Endothelial cell of umbilical vein (primary cell): ENCODE results near the gene STAT5B. TPM values are rescaled to one million over a fixed set of nuclear protein-coding genes. Genes with fewer than 3 reads are reported as not detected.

Source experiments
- BruUV-seq: library from RNA; stranded (reverse); fragments of 400-500 nt; replicated peaks from 2 replicates; lab custom pipeline; 2021; lab: Mats Ljungman, UMichigan
- CTCF ChIA-PET: fragments of 300-600, 350-600 bp; sonication (Branson Sonifier 250); formaldehyde crosslinking; loops from one replicate; lab custom pipeline; 2021; ENCODE audit warnings: antibody characterized with exemption, inconsistent platforms; lab: Charles Lee
- POLR2A ChIA-PET: fragments of 300-600, 350-600 bp; sonication (Branson Sonifier 250); formaldehyde crosslinking; loops from one replicate; lab custom pipeline; 2021; ENCODE audit warnings: antibody characterized with exemption, inconsistent platforms; lab: Charles Lee
- DNase-seq: peaks from one replicate; pipeline ENCODE4 v3.0.0-alpha.2; 2011; ENCODE audit warnings: low read depth, low spot score
- FAIRE-seq: peaks from 2 replicates; lab custom pipeline; 2011; peaks lifted over from hg19 to GRCh38; lab: Jason Lieb, UNC
- H2AFZ ChIP-seq: 2 replicates; pipeline ENCODE4 v1.6.0; 2012; ENCODE audit warnings: low read depth, low read length, control low read depth, inconsistent platforms
- H3K27ac ChIP-seq: 2 replicates; pipeline ENCODE4 v1.5.1; 2011; ENCODE audit warnings: low read depth, mild to moderate bottlenecking, control low read depth, low read length, moderate library complexity; ENCODE audit not compliant: insufficient read depth
- H3K27me3 ChIP-seq, 2 experiments: 2 replicates each; pipeline versions ENCODE4 v1.6.0 to v1.6.1; 2011; ENCODE audit warnings: low read length in 2 of 2, mixed read lengths in 1 of 2; ENCODE audit not compliant: control insufficient read depth in 2 of 2, insufficient read depth in 2 of 2
- H3K36me3 ChIP-seq, 2 experiments: 2 replicates in 1 of 2; 3 replicates in 1 of 2; pipeline ENCODE4 v1.5.1; 2011; ENCODE audit warnings: low read length in 2 of 2, mild to moderate bottlenecking in 1 of 2, moderate library complexity in 1 of 2; ENCODE audit not compliant: control insufficient read depth in 2 of 2, insufficient read depth in 2 of 2; ENCODE audit errors: extremely low read depth in 1 of 2
- H3K4me1 ChIP-seq: 3 replicates; pipeline ENCODE4 v1.5.1; 2011; ENCODE audit warnings: mild to moderate bottlenecking, low read length; ENCODE audit not compliant: control insufficient read depth, insufficient read depth; ENCODE audit errors: extremely low read depth
- H3K4me2 ChIP-seq: 2 replicates; pipeline ENCODE4 v1.6.1; 2011; ENCODE audit warnings: low read length, control low read depth, mixed read lengths; ENCODE audit not compliant: insufficient read depth
- H3K4me3 ChIP-seq, 3 experiments: fragments of 200-600 bp in 1 of 3; sonication (generic), shearing (Covaris generic) in 1 of 3; replicated peaks in 1 of 3; 2 replicates each; pipeline ENCODE4 v1.5.1; 2011 to 2016; ENCODE audit warnings: control low read depth in 3 of 3, low read length in 3 of 3, mild to moderate bottlenecking in 2 of 3, inconsistent platforms in 1 of 3, low read depth in 1 of 3, moderate library complexity in 1 of 3; ENCODE audit not compliant: insufficient read depth in 1 of 3
- H3K79me2 ChIP-seq: 2 replicates; pipeline ENCODE4 v1.6.0; 2012; ENCODE audit warnings: low read length, inconsistent platforms; ENCODE audit not compliant: control insufficient read depth, insufficient read depth
- H3K9ac ChIP-seq: replicated peaks from 2 replicates; pipeline ENCODE3; 2011; ENCODE audit warnings: low read length, control low read depth; ENCODE audit not compliant: insufficient read depth; ENCODE audit errors: extremely low read depth
- H3K9me1 ChIP-seq: replicated peaks from 3 replicates; pipeline ENCODE4 v1.6.0; 2011; ENCODE audit warnings: mild to moderate bottlenecking, low read length; ENCODE audit not compliant: control insufficient read depth, insufficient read depth; ENCODE audit errors: extremely low read depth
- H3K9me3 ChIP-seq: replicated peaks from 2 replicates; pipeline ENCODE4 v1.5.1; 2012; ENCODE audit warnings: low read length, inconsistent platforms; ENCODE audit not compliant: control insufficient read depth, insufficient read depth
- H4K20me1 ChIP-seq: replicated peaks from 2 replicates; pipeline ENCODE3; 2011; ENCODE audit warnings: mild to moderate bottlenecking, low read length; ENCODE audit not compliant: control insufficient read depth, insufficient read depth; ENCODE audit errors: extremely low read depth
- CTCF ChIP-seq, 2 donors: IDR thresholded peaks; 1 replicate in 1 of 2; 2 replicates in 1 of 2; pipeline ENCODE4 v1.5.1; 2011; ENCODE audit warnings: low read length in 2 of 2, mild to moderate bottlenecking in 2 of 2, moderate library complexity in 2 of 2, control low read depth in 1 of 2, inconsistent platforms in 1 of 2, low read depth in 1 of 2; ENCODE audit not compliant: insufficient read depth in 1 of 2; ENCODE audit errors: extremely low read depth in 1 of 2
- EZH2 ChIP-seq: IDR thresholded peaks from 2 replicates; pipeline ENCODE4 v1.6.1; 2012; ENCODE audit warnings: borderline replicate concordance, low read depth, mild to moderate bottlenecking, moderate library complexity, low read length, inconsistent platforms; ENCODE audit not compliant: severe bottlenecking
- FOS ChIP-seq: IDR thresholded peaks from 2 replicates; pipeline ENCODE4 v1.6.1; 2011; ENCODE audit warnings: mild to moderate bottlenecking, low read length, moderate library complexity, borderline replicate concordance; ENCODE audit not compliant: insufficient read depth
- GATA2 ChIP-seq: IDR thresholded peaks from 2 replicates; pipeline ENCODE4 v1.7.0; 2011; ENCODE audit warnings: low read depth, mild to moderate bottlenecking, moderate library complexity, mixed read lengths, low read length; ENCODE audit not compliant: insufficient read length, insufficient read depth
- JUN ChIP-seq: IDR thresholded peaks from 2 replicates; pipeline ENCODE4 v1.6.1; 2011; ENCODE audit warnings: borderline replicate concordance, low read depth; ENCODE audit not compliant: insufficient read length, insufficient read depth
- MAX ChIP-seq: IDR thresholded peaks from 2 replicates; pipeline ENCODE4 v1.6.1; 2011; ENCODE audit not compliant: insufficient read depth, insufficient read length
- MYC ChIP-seq: IDR thresholded peaks from one replicate; pipeline ENCODE4 v1.6.1; 2011; ENCODE audit warnings: mild to moderate bottlenecking, low read depth, low read length
- POLR2A ChIP-seq: IDR thresholded peaks from 2 replicates; pipeline ENCODE4 v1.6.1; 2012; ENCODE audit warnings: low read depth, mild to moderate bottlenecking, control low read depth, low read length
- POLR2AphosphoS5 ChIP-seq: IDR thresholded peaks from 2 replicates; pipeline ENCODE4 v1.6.1; 2012; ENCODE audit warnings: low read depth, mild to moderate bottlenecking, control low read depth, low read length, moderate library complexity; ENCODE audit not compliant: insufficient read depth
- dilution Hi-C: fragments of 300-500 bp; cut with MboI; formaldehyde crosslinking; loops from one replicate; pipeline ENCODE4 v1.15.0; 2019; ENCODE audit warnings: low sequenced_read_pairs; ENCODE audit not compliant: extremely low pct_ligation_motif_present
- intact Hi-C: fragments of 100-400 bp; cut with micrococcal nuclease; formaldehyde crosslinking; loops from one replicate; pipeline ENCODE4 v1.10.0; 2022
- polyA plus RNA-seq, 4 experiments: library from polyadenylated mRNA; depleted of rRNA in 3 of 4; stranded (reverse) in 3 of 4; unstranded in 1 of 4; fragments of >200 nt; gene quantifications; 2 replicates each; pipeline versions ENCODE4 v1.2.1 to v1.2.3, GENCODE V29; 2011 to 2012; ENCODE audit warnings: missing spikeins in 1 of 4
- total RNA-seq: library from RNA; stranded (reverse); gene quantifications from 2 replicates; pipeline ENCODE4 v1.2.3, GENCODE V29; 2021

The STAT5B gene
- total and polyA plus RNA-seq, 2 donors (not counting 3 experiments of a cell fraction or from before 2014, with no cell fraction given) = 43.3 to 53.7 TPM

DNA sequence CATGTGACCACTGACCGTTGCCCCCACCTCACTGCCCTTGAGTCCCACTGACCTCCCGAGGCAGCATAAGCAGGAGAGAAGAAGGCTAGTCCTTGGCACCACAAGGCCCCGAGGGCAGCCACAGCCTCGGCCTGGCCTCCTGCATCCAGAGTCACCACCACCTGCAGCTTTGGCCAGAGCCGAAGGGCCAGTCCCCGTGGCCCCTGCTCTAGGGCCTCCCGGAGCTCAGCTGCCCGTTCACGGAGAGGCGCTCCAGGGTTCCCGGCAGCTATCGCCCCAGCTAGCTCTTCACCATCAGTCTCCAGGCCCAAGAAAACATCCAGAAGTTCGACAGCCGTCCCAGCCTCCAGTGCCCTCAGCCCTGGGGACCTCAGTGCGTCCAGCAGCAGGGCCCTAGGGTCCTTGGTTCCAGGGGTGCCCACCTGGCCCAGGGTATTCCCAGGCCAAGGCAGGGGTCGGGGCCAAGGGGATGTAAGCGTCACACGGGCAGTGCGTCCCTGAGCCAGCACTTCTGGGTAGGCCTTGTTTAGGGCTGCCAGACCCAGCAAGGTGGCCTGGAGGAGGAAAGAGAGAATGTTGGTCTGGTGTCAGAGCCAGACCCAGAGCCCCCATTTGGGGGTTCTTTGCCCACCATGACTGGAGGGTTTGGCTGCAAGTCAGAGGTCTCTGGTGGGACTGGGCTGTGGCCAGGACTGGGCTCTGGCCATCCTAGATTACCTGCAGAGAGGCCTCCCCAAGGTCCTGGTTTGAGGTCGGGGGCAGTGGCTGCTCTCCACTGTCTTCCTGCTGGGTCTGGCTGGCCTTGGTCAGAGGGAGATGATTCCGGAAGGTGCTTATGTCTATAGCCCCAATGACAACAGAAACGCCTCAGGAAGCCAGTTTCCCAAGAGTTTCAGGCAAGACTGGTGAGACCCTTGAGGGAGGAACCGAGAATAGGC, 83.7 kb downstream of the STAT5B start:
- no peak overlapping the region for H3K4me2 ChIP-seq
- dilution Hi-C loops = no loop called here
- no peaks in the 10 kb centered on the region for H3K79me2 ChIP-seq
- TF ChIP-seq JUN (no peak), FOS (no peak)
- ChIA-PET CTCF (interaction anchor here (1.1 to 2.4 kb wide), 3 partner anchors 9 to 30 kb away, joined by 3 to 14 read pairs (median 4); partner anchors contain the start of genes HCRT and KCNH4), POLR2A (no interaction called here)
- no peaks in the 10 kb centered on the region for H3K9me1 ChIP-seq
- no TSS peak for BruUV-seq
- H3K4me1 ChIP-seq = no peaks in the 10 kb centered on the region
- H3K36me3 ChIP-seq = no peaks in the 10 kb centered on the region
- no peaks in the 10 kb centered on the region for H3K27me3 ChIP-seq
- no peak overlapping the region for H3K9ac ChIP-seq
- H3K4me3 ChIP-seq = no peak overlapping the region
- H3K9me3 ChIP-seq = no peaks in the 10 kb centered on the region
- FAIRE-seq = no peak
- no peak overlapping the region for H2AFZ ChIP-seq
- H3K27ac ChIP-seq = no peak overlapping the region
- no peaks in the 10 kb centered on the region for H4K20me1 ChIP-seq
- no peak for DNase-seq
- intact Hi-C loops = no loop called here

GRCh38 chr17:42191275-42191608, 84.9 kb downstream of the STAT5B start:
- Histone ChIP-seq H3K79me2 (no peaks in the 10 kb centered on the region), H3K9me3 (no peaks in the 10 kb centered on the region), H3K9ac (no peak overlapping the region), H3K36me3 (no peaks in the 10 kb centered on the region), H2AFZ (no peak overlapping the region), H3K27ac (no peak overlapping the region), H3K4me1 (no peaks in the 10 kb centered on the region), H3K27me3 (no peaks in the 10 kb centered on the region), H4K20me1 (no peaks in the 10 kb centered on the region), H3K4me2 (no peak overlapping the region), H3K9me1 (no peaks in the 10 kb centered on the region), H3K4me3 (no peak overlapping the region)
- BruUV-seq = no TSS peak
- CTCF ChIA-PET = interaction anchor here (1.4 kb wide), 1 partner anchor 13 kb away, joined by 3 read pairs; no protein-coding TSS in a partner anchor
- dilution Hi-C loops = no loop called here
- POLR2A ChIA-PET = no interaction called here
- FAIRE-seq (no peak), DNase-seq (no peak)
- TF ChIP-seq JUN (no peak), MAX (no peak), GATA2 (no peak), POLR2AphosphoS5 (no peak), FOS (no peak), POLR2A (no peak), CTCF (IDR thresholded peaks at IDR 0.05; ENCODE audit: extremely low read depth in 1 of 2, insufficient read depth in 1 of 2, low read depth in 1 of 2, low read length in 2 of 2) (no peak), MYC (no peak), EZH2 (no peak)
- intact Hi-C loops = no loop called here
